ENCODE data around the gene ATP8B1. TPM values are rescaled to one million over a fixed set of nuclear protein-coding genes. Genes with fewer than 3 reads are reported as not detected.
A peak's percentile ranks its signal among the peaks of the same experiment; 100 is the strongest.

Gene ATP8B1
- total and polyA plus RNA-seq, 2 experiments from 2014 or later, result 1.7 to 3.0 TPM

- no peak overlapping the region for H2AFZ ChIP-seq
- H3K27me3 ChIP-seq (ENCODE audit: insufficient read depth), result no peaks in the 10 kb centered on the region
- no peaks in the 10 kb centered on the region for H4K20me1 ChIP-seq (replicated peaks; ENCODE audit: insufficient read depth)
- no peaks in the 10 kb centered on the region for H3K4me1 ChIP-seq (ENCODE audit: insufficient read depth)
- no peaks in the 10 kb centered on the region for H3K9me2 ChIP-seq (ENCODE audit: insufficient read depth)
- Mint-ChIP-seq H3K4me3 (no peak overlapping the region), H3K4me1 (peaks cover 10% of the 10 kb centered on the region), H3K9me3 (no peaks in the 10 kb centered on the region), H3K27me3 (ENCODE audit: insufficient read depth, low read depth, poor library complexity) (no peaks in the 10 kb centered on the region), H3K27ac (no peak overlapping the region), H3K36me3 (ENCODE audit: low read depth) (peaks cover under 1% of the 10 kb centered on the region; the same call in 1 of the 3 replicates)
- DNase-seq (ENCODE audit: low spot score) (no peak), ATAC-seq (no peak)
- H3K79me2 ChIP-seq (replicated peaks; ENCODE audit: insufficient read depth), result no peaks in the 10 kb centered on the region
- no peak overlapping the region for H3K4me2 ChIP-seq
- H3F3A ChIP-seq (replicated peaks; ENCODE audit: low read depth), result no peaks in the 10 kb centered on the region
- no peak overlapping the region for H3K4me3 ChIP-seq
- no peaks in the 10 kb centered on the region for H3K36me3 ChIP-seq (ENCODE audit: insufficient read depth)
- H3K27ac ChIP-seq (ENCODE audit: low read depth), result 0 out of 2 replicates have a peak overlapping the region, but pooled peaks have one; percentile 19
- no peak for TF ChIP-seq EZH2phosphoT487 (IDR thresholded peaks at IDR 0.05; ENCODE audit: unreplicated experiment)
Measured at GRCh38 chr18:57789759-57790158, 13.4 kb downstream of the ATP8B1 start.

- ATAC-seq (no peak), DNase-seq (ENCODE audit: low spot score) (no peak)
- Mint-ChIP-seq H3K27me3 (ENCODE audit: insufficient read depth, low read depth, poor library complexity) (no peaks in the 10 kb centered on the region), H3K36me3 (ENCODE audit: low read depth) (no peaks in the 10 kb centered on the region), H3K4me1 (peaks cover 14% of the 10 kb centered on the region), H3K9me3 (no peaks in the 10 kb centered on the region), H3K4me3 (no peak overlapping the region), H3K27ac (no peak overlapping the region)
- Histone ChIP-seq H2AFZ (no peak overlapping the region), H3K4me2 (no peak overlapping the region), H3K27me3 (ENCODE audit: insufficient read depth) (no peaks in the 10 kb centered on the region), H3F3A (replicated peaks; ENCODE audit: low read depth) (no peaks in the 10 kb centered on the region), H3K4me1 (ENCODE audit: insufficient read depth) (no peaks in the 10 kb centered on the region), H3K4me3 (no peak overlapping the region), H3K79me2 (replicated peaks; ENCODE audit: insufficient read depth) (no peaks in the 10 kb centered on the region), H3K36me3 (ENCODE audit: insufficient read depth) (no peaks in the 10 kb centered on the region), H3K9me2 (ENCODE audit: insufficient read depth) (no peaks in the 10 kb centered on the region), H4K20me1 (replicated peaks; ENCODE audit: insufficient read depth) (no peaks in the 10 kb centered on the region), H3K27ac (ENCODE audit: low read depth) (0 out of 2 replicates have a peak overlapping the region, but pooled peaks have one; percentile 19)
- no peak for TF ChIP-seq EZH2 (IDR thresholded peaks at IDR 0.05; ENCODE audit: low read depth, unreplicated experiment)
Measured at GRCh38 chr18:57789090-57789489, 14.0 kb downstream of the ATP8B1 start.

- H3K4me2 ChIP-seq, result no peak overlapping the region
- Mint-ChIP-seq H3K4me3 (no peak overlapping the region), H3K27ac (no peak overlapping the region), H3K4me1 (peaks cover 8% of the 10 kb centered on the region), H3K27me3 (ENCODE audit: insufficient read depth, low read depth, poor library complexity) (no peaks in the 10 kb centered on the region), H3K9me3 (no peaks in the 10 kb centered on the region), H3K36me3 (ENCODE audit: low read depth) (no peaks in the 10 kb centered on the region)
- no peak overlapping the region for H3K4me3 ChIP-seq
- H3K36me3 ChIP-seq (ENCODE audit: insufficient read depth), result no peaks in the 10 kb centered on the region
- H3F3A ChIP-seq (replicated peaks; ENCODE audit: low read depth), result no peaks in the 10 kb centered on the region
- no peak overlapping the region for H3K27ac ChIP-seq (ENCODE audit: low read depth)
- no peaks in the 10 kb centered on the region for H3K79me2 ChIP-seq (replicated peaks; ENCODE audit: insufficient read depth)
- DNase-seq (ENCODE audit: low spot score) (no peak), ATAC-seq (no peak)
- no peaks in the 10 kb centered on the region for H3K27me3 ChIP-seq (ENCODE audit: insufficient read depth)
- H2AFZ ChIP-seq, result no peak overlapping the region
- H4K20me1 ChIP-seq (replicated peaks; ENCODE audit: insufficient read depth), result no peaks in the 10 kb centered on the region
- H3K4me1 ChIP-seq (ENCODE audit: insufficient read depth), result no peaks in the 10 kb centered on the region
- H3K9me2 ChIP-seq (ENCODE audit: insufficient read depth), result no peaks in the 10 kb centered on the region
- TF ChIP-seq ETS1 (IDR thresholded peaks at IDR 0.05) (no peak), ZNF114 (CRISPR knock-in tag; IDR thresholded peaks at IDR 0.05) (no peak), CREB1 (CRISPR knock-in tag; IDR thresholded peaks at IDR 0.05; ENCODE audit: low read depth) (no peak), JUNB (IDR thresholded peaks at IDR 0.05; ENCODE audit: unreplicated experiment) (no peak), STAT1 (IDR thresholded peaks at IDR 0.05; ENCODE audit: unreplicated experiment) (no peak), POLR2AphosphoS5 (IDR thresholded peaks at IDR 0.05; ENCODE audit: low read depth) (no peak), EZH2phosphoT487 (IDR thresholded peaks at IDR 0.05; ENCODE audit: unreplicated experiment) (no peak), ZNF462 (CRISPR knock-in tag; IDR thresholded peaks at IDR 0.05) (no peak), NANOG (IDR thresholded peaks at IDR 0.05; ENCODE audit: borderline replicate concordance) (no peak)
Measured at GRCh38 chr18:57787068-57787685, 15.9 kb downstream of the ATP8B1 start.
